CD4-positive, alpha-beta T cell treated with Interleukin-4 for 4 hours (primary cell): ENCODE measurements around the gene KEAP1.
"Not testable (repeated sequence)": the region's sequence is repeated elsewhere in the genome, so short reads cannot be mapped to it uniquely, and the experiment has no call there.

Experiments used
- DNase-seq: peaks from one replicate; pipeline ENCODE4 v3.0.0-alpha.2; 2020

Gene KEAP1

DNA sequence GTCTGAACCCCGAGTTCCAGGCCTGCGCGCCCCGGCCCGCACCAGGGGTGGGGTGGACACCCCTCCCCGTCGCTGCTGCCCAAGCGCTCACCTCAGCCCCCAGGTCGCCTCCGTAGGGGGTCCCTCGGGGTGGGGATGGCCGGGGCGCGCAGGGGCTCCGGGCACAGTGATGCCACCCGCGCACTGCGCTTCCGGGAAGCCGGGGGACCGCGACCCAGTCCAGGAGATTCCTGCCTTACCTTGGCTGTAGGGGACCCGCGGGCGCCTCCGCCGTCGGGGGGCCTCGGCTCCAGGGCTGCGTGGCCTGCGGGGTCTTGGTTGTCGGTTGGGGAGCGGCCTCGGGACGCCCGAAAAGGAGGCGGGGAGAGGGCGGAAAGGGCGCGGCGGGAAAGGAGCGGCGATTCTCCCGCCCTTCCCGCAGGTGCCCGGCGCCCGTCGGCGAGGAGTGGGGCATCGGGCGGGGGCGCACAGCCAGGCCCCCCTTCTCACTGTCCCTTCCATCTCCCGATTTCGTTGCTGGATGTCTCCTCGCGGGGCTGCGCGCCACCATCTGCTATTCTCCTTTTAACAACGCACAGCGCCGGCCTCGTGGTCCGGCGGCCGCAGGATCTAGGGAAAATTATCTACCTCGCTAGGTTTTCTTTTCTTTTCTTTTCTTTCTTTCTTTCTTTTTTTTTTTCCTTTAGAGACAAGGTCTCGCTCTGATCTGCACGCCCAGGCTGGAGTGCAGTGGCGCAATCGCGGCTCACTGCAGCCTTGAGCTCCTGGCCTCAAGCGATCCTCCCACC lies at the start of gene KEAP1:
Gene KEAP1, minus strand, starts transcription at position 355 of the 788 bp plus-strand sequence. CDS start 3,323 bp downstream, outside the sequence.
- DNase-seq = no peak

DNA sequence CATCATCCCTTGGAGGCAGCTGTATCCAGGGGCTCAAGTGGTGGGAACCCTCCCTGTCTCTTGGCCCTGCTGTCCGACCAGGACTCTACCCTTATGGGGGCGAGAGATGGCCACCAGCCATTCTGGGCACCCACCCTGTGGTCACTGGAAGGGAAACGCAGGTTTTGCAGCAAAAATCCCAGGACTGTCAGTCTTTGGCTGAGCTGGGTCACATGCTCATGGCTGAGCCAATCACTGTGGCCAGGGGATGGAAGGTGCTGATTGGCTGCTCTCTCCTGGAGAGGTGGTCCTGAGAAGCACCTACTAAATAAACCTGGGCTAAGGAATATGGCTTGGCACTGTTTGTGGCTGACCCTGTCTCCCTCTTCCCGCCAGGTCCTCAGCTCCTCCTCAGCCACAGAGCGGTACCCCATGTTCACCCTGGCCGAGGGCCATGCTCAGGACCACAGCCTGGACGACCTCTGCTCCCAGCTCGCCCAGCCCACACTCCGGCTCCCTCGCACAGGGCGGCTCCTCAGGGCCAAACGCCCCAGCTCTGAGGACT lies 49.4 kb upstream of the KEAP1 start:
- DNase-seq = no peak

DNA sequence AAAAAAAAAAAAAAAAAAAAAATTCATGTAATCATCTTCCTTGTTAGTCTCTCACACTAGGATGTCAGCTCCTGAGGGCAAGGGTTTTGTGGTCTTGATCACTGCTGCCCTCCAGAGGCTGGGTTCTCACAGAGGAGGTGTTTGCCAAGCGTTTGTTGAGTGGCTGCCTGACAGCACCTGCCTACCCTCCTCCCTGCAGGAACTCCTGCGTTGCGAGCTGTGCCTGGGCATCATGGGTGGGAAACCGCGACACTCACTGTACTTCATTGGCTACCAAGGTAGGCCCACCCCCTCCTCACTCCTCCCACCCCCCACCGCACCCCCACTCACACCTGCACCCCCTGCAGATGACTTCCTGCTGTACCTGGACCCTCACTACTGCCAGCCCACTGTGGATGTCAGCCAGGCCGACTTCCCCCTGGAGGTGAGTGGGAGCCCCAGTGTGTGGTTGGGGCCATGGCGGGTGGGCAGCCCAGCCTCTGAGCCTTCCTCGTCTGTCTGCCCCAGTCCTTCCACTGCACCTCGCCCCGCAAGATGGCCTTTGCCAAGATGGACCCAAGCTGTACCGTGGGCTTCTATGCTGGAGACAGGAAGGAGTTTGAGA lies 48.6 kb upstream of the KEAP1 start:
- peak; percentile 56 for DNase-seq

DNA sequence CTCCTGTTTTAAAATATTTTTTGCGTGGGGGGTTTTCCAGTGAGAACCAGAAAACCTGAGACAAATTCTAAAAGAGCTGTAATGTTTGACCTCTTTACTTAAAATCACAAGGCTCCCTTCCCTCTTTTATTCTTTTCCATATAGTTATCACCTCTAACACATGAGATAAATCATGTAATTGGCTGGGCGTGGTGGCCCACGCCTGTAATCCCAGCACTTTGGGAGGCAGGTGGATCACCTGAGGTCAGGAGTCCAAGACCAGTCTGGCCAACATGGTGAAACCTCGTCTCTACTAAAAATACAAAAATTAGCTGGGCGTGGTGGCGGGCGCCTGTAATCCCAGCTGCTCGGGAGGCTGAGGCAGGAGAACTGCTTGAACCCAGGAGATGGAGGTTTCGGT lies 47.9 kb upstream of the KEAP1 start:
- not testable (repeated sequence) for DNase-seq

DNA sequence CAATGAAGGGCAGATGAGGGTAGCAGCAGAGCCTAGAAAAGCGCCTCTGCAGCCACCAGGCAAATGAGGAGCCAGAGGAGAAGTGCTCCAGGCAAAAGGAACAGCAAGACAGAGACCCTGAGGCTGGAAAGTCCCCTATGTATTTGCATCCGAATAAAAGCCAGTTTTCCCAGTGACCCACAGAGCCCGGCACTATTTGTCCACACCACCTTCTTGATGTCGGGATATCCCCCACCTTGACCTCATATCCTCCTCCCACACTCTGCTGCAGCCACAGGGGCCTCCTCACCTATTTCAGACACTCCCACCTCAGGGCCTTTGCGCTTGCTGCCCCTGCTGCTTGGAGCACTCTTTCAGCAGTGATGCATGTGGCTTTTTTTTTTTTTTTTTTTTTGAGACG lies 47.2 kb upstream of the KEAP1 start:
- DNase-seq = no peak

DNA sequence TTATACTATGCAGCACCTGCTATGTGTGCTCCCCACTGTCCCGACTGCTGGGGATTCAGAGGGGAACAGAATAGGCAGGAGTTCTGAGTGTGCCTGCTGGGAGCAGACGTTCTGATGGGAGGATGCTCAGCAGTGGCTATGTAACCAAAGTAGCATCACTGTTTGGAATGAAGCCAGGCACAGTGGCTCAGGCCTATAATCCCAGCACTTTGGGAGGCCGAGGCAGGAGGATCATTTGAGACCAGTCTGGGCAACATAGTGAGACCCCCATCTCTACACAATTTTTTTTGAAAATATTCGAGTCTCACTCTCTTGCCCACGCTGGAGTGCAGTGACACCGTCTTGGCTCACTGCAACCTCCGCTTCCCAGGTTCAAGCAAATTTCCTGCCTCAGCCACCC lies 46.6 kb upstream of the KEAP1 start:
- DNase-seq = no peak

DNA sequence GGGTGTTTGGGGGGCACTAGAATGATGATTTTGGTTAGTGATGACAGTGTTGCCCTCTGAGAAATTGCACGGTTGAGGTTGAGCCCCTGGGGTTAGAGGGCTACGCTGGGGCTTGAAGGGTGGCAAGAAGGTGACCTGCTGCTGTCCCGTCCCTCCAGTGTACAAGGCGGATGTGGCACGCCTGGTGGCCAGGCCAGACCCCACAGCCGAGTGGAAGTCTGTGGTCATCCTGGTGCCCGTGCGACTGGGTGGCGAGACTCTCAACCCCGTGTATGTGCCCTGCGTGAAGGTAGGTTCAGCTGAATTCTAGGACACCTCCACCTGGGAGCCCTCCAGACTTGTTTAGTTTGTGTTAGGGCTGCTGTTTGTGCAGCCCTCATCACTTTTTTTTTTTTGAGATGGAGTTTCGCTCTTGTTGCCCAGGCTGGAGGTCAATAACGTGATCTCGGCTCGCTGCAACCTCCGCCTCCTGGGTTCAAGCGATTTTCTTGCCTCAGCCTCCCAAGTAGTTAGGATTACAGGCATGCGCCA lies 45.7 kb upstream of the KEAP1 start:
- DNase-seq = no peak

DNA sequence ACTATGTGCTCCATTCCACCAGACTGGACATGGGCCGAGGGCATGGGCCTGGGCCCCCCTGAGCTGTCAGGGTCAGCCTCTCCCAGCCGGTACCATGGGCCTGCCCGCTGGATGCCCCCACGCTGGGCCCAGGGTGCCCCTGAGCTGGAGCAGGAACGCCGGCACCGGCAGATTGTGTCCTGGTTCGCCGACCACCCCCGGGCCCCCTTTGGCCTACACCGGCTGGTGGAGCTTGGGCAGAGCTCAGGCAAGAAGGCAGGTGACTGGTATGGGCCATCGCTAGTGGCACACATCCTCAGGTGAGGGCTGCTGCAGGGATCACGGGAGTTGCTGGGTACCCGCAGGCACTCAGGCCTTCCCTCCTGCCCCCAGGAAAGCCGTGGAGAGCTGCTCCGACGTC lies 43.7 kb upstream of the KEAP1 start:
- DNase-seq = no peak

DNA sequence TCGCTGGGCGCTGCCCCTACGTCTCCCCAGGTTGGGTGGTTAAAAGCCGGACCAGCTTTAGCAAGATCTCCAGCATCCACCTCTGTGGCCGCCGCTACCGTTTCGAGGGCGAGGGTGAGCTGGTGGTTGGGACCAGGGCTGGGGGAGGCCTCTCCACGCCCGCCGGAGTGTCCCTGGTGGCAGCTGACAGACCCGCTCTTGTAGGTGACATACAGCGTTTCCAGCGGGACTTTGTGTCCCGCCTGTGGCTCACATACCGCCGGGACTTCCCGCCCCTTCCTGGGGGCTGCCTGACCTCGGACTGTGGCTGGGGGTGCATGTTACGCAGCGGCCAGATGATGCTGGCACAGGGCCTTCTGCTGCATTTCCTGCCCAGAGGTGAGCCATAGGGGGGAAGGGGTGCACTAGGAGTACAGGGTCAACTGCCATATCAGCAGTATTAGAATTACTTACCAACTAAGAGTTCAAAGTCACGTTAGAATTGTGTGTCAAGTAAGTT lies 41.6 kb upstream of the KEAP1 start:
- DNase-seq = no peak

DNA sequence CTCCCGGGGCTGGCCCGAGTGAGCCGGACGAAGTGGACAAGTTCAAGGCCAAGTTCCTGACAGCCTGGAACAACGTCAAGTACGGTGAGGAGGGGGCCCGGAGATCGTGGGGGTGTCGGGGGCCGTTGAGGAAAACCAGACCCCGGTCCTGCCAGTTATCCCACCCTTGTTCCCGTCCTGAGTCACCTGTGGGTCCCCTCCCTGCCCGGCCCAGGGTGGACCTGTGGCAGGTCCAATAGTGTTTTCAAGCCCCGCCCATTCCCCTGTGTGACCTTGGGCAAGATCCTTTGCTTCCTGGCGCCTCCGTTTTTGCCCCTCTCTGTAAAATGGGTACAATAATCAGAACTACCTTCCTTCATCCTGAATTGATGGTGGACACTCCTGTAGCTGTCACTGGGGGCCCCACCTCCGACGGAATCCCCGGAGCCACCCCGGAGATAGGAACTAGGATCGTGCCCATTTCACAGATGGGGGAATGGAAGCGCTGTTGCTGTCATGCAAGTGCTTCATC lies 41.1 kb upstream of the KEAP1 start:
- DNase-seq = no peak

DNA sequence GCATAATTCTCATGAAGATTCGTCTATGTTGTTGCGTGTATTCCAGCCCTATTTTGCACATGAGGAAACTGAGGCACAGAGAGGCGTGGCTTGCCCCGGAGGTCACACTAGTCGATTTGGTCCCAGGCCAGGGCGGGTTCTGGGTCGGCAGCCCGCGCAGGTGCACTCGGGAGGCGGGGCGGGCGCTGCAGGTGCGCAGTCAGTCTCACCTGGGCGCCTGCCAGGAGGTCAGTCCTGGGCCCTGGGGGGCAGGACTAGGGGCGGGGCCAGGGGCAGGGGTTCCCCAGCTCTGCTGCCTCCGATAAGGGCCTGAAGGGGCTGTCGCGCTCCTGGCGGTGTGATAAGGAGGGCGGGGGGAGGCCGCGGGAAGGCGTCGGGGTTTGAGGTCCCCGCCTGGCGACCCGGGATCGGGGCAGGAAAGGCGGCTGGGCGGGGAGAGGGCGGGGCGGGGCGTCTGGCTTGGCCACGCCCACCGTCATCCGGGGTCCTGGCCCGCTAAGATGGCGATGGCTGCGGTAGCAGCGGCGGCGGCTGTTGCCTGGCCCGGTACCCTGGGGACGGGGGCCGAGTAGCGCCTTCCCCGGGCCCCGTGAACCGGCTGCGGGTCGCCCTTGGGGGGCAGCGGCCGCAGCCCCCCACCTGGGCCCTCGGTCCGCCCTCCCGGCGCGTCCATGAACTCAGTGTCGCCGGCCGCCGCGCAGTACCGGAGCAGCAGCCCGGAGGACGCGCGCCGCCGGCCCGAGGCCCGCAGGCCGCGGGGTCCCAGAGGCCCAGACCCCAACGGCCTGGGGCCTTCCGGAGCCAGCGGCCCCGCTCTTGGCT lies 40.5 kb upstream of the KEAP1 start, which contains the start of gene ATG4D:
Gene ATG4D, plus strand, starts transcription at position 485 of the 822 bp plus-strand sequence. Its CDS starts 187 bp downstream, at position 672.
- DNase-seq = peak; percentile 73

DNA sequence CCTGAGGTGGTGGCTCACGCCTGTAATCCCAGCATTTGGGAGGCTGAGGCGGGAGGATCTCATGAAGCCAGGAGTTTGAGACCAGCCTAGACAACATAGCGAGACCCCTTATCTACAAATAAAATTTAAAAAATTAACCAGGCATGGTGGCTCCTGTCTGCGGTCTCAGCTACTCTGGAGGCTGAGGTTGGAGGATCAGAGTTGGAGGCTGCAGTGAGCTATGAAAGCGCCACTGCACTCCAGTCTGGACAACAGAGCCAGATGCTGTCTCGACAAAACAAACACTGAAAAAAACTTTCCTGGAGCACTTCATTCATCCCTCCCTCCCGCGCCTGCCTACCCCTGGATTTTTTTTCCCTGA lies 39.9 kb upstream of the KEAP1 start:
- DNase-seq = no peak

DNA sequence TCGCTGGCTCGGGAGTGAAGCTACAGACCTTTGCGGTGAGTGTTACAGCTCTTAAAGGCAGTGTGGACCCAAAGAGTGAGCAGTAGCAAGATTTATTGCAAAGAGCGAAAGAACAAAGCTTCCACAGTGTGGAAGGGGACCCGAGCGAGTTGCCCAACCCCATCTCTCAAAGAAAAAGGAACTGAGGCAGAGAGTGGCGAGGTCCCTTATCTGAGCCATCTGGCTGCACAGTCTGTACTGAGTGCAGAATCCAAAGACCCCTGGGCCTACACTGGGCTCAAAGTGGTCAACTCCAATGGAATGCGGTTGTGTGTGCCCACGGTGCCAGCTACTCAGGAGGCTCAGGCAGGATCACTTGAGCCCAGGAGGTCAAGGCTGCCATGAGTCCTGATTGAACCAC lies 35.9 kb upstream of the KEAP1 start:
- not testable (repeated sequence) for DNase-seq

DNA sequence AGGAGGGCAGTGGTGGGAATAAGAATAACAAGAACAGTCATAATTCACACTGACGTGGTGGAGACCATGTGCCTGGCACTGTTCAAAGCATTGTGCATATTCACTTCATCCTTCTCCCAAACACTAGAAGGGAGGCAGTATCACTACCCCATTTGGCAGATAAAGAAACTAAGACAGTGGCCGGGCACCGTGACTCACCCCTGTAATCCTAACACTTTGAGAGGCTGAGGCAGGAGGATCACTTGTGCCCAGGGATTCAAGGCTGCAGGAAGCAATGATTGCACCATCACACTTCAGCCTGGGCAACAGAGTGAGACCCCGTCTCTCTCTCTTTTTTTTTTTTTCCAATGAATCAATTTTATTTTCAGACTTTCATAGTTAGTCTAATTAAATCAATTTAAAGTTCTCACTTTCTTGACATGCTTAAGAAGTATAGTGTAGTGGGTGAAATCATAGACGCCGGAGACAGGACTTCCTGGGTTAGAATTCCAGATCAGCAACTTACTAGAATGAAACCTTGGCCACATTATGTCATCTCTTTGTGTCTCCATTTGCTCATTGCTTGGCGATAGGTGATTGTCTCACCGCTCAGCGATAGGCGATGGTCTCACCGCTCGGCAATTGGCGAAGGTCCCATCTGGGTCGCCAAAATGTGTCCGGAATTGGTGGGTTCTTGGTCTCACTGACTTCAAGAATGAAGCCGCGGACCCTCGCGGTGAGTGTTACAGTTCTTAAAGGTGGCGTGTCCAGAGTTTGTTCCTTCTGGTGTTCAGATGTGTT lies 35.2 kb upstream of the KEAP1 start:
- DNase-seq = no peak

DNA sequence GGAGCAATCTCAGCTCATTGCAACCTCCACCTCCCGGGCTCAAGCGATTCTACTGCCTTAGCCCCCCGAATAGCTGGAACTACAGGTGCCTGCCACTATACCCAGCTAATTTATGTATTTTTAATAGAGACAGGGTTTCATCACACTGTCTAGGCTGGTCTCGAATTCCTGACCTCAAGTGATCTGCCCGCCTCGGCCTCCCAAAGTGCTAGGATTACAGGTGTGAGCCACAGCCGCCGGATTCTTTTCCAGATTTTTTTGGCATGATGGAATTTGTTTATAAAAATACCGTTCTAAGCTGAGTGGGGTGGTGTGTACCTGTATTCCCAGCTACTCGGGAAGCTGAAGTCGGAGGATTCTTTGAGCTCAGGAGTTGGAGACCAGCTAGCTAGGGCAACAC lies 34.5 kb upstream of the KEAP1 start:
- DNase-seq = no peak

DNA sequence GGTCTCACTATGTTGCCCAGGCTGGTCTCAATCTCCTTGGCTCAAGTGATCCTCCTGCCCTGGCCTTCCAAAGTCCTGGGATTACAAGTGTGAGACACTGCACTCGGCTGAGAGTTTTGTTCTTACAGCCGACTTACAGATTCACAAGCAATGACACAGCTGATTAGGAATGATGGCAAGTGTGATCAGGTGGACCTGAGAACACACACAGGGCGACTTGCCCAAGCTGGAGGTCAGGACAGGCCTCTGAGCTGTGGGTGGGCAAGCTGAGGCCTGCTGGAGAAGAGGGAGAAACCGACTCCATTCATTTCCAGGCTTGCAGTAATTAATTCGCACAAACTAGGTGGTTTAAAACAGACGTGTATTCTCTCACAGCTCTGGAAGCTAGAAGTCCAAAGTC lies 32.5 kb upstream of the KEAP1 start:
- DNase-seq = no peak

DNA sequence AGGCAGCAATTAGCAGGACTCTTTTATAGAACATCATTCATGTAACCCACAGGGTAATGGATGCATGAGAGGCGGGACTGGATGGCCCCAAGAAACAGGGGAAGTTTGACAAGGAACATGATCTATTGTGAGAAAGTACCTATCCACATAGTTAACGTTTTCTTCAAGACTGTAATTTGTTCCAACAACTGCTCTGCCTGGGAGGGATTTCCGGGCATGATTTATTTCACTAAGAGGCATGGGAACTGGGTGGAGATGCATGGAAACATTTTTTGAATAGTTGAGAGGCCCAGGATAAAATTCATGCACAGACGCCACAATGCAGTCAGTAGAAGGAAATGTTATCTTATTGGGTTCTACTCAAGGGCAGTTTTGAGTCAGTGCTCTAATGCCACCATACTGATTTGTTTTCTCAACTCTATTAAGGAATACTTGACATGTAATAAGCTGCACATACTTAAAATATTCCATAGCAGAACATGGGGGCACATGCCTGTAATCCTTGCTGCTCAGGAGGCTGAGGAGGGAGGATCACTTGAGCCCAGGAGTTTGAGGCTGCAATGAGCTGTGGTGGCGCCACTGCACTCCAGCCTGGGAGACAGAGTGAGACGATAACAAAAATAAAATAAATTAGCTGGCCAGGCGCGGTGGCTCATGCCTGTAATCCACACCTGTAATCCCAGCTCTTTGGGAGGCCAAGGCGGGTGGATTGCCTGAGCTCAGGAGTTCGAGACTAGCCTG lies 30.7 kb upstream of the KEAP1 start:
- DNase-seq = no peak

DNA sequence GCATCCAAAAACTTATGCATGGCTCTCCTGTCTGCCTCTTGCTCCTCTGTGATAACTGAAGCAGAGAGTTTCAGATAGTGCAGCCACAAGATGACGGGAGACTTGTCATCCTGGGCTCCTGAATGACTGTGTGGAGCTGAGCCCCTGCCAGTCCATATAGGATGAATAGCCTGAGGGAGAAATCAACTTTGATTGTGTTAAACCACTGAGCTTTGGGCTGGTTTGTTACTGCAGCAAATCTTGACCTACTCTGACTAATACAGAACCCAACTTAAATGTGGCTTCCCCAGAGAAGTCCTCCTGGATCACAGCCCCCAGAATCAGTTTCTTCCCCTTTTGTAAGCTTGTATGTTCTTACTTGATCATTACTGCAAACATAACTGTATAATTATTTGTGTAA lies 29.3 kb upstream of the KEAP1 start:
- no peak for DNase-seq

DNA sequence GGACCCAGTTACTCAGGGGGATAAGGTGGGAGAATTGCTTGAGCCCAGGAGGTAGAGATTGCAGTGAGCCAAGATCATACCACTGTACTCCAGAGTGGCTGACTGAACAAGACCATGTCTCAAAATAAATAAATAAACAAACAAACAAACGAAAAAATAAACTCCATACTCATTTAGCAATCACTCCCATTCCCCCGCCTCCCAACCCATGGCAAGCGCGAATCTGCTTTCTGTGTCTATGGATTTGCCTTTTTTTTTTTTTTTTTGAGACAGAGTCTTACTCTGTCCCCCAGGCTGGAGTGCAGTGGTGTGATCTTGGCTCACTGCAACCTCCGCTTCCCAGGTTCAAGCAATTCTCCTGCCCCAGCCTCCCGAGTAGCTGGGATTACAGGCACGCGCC lies 23.7 kb upstream of the KEAP1 start:
- not testable (repeated sequence) for DNase-seq

DNA sequence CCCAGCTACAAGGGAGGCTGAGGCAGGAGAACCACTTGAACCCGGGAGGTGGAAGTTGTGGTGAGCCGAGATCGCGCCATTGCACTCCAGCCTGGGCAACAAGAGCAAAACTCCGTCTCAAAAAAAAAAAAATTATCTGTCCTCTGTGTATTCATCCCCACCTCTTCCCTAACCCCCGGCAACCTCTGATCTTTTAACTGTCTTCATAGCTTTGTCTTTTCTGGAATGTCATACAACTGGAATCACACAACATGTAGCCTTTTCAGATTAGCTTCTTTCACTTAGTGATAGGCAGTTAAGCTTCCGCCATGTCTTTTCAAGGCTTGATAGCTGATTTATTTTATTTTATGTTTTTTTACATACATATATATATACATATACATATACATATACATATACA lies 22.5 kb upstream of the KEAP1 start:
- DNase-seq = no peak

DNA sequence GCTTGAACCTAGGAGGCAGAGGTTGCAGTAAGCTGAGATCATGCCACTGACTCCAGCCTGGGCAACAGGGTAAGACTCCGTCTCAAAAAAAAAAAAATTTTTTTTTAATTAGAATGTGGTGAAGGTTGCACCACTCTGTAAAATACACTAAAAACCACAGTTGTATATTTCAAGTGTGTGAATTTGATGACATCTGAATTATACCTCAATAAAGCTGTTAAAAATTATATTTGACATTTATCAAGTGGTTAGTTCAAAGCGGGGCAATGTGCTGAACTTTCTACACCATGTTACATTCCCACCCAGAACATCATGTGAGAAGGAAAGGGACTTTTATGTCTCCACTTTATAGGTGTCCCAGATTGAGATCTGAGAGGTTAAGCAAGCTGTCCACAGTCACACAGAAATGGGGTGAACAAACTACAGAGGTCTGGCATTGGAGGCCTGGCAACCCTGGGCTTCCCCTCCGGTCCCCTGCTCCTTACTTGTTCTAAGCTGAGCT lies 20.0 kb upstream of the KEAP1 start:
- peak; percentile 53 for DNase-seq
